GM19467 (cell line): ENCODE data around the gene STIMATE.

ENCODE experiments used
- ATAC-seq: cut with Tn5 transposase; IDR thresholded peaks from one replicate; pipeline ENCODE4 v1.9.1; 2021; ENCODE audit warnings: mild to moderate bottlenecking, moderate library complexity; ENCODE audit not compliant: unreplicated experiment

The STIMATE gene

DNA sequence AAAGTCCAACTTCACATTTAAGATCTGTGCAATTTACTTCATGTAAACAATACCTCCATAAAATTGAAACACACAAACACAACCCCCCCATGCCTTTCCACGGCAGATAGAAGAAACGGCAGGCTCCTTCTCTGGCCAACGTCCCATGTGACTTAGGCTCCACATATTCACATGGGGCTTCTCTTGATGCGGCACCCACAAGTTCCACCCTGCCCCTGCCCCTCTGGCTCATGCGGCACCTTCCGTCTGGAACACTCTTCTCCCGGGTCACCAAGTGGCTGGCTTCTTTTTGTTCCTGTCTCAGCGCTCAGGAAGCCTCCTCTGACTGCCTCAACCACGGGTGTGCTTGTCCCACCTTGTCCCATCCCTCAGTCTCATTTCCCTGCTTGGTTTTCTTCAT, 25.6 kb downstream of the STIMATE start:
- ATAC-seq = no peak

DNA sequence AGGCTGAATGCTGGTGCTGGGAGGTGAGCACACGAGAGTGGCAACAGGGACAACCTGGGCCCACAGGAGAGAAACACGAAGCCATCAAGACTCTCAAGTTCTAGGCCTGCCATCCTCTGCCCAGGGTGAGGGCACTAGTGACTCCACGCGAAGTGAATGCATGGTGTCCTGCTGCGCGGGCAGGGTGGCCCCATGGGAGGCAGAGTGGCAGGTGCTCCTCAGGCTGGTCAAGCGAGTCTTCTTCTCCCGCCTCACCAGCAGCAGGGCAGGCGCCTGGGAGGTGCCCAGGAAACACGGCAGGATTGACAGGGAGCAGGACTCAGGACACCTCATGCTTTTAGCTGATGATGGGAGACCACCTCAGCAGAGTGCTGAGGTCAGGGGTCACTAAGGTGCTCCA, 26.9 kb downstream of the STIMATE start:
- no peak for ATAC-seq

- no peak for ATAC-seq
Observed at GRCh38 chr3:52866427-52866826, 30.9 kb downstream of the STIMATE start.

GRCh38 chr3:52865994-52866393, 31.4 kb downstream of the STIMATE start:
- no peak for ATAC-seq

DNA sequence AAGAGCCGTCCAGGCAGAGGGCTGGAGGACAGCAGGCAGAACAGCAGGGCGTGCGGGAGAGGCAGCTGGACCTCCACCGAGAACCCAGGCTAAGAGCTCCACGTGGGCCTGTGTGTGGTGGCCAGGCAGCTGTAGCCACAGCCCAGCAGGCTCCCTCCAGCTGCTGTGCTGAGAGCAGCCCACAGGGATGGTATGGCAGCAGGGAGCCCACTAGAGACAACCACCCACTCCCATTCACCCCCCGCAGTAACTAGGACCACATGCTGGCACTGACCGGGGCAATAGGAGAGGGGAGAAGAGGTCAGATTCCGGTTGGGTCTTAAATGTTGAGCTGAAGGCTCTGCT, 37.0 kb downstream of the STIMATE start:
- no peak for ATAC-seq

DNA sequence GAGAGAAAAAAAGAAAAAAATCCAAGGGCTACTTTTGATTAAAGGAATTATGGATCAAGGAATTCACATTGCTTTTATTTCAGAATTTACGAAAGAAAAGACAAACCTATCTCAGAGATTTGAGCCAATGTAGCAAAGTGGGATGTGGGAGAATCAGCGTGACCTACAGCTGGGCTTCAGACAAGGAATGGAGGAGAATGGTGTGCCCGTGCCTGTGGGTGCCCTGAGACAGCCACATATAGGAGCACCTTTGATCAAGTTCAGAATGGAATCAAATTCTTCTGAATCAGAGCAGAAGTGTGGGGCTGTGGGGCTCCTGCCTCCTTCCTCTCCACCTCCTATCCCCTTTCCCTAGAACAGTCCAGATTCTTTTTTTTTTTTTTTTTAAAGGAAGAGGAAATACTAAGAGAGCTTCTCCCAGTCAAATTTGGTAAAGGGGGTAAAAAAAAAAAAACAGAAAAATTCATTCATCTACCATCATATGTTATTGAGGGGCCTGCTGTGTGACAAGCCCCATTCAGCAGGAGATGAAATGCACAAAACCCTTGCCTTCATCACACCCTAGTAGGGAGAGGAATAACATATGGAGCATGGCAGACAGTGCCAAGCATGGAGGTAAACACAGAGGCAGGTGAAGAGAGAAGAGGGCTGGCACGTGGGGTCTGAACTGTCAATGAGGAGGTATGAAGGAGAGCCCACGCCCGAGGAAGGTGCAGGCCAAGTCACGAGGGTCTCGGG, 37.5 kb downstream of the STIMATE start:
- no peak for ATAC-seq

GRCh38 chr3:52857864-52858263, 39.5 kb downstream of the STIMATE start:
- no peak for ATAC-seq

DNA sequence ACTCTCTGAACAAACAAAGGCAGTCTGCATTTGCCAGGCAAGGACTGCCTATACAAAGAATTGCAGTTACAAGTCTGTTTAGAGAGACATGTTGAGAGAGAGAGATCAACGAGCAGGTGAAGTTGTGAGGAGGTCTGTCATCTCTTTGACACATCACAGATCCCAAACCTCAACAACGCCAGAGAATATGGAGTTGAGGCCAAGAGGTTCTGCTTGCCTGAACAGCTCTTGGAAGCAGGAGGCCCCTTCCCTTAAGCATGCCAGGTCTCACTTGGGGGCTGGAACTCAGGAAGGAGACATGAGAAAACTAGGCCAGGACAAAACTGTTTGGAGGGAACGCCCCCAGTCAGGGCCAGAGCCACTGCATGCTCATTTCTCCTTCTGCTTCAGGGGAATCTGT, 40.2 kb downstream of the STIMATE start:
- ATAC-seq = no peak

GRCh38 chr3:52856666-52857065, 40.7 kb downstream of the STIMATE start:
- no peak for ATAC-seq

- no peak for ATAC-seq
Observed at GRCh38 chr3:52854013-52854412, 43.3 kb downstream of the STIMATE start.

DNA sequence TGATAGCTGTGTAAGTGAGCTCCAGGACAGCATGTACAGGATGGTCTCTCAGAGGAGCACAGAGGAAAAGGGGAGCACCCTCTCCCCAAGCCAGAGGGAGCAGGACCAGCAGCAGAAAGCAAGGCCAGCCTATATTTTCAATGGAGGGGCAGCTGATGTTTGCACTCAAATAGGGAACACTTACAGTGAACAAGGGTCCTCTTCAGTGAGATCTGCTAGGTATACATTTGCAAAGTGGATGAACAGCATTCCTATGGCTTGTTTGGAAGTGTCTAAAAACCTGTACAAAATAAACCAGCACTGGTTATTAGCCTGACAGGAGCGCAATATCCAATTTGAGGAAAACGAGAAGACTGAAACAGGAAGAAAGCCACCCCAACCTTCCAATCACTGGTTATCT, 44.9 kb downstream of the STIMATE start:
- no peak for ATAC-seq

GRCh38 chr3:52851348-52851747, 46.0 kb downstream of the STIMATE start:
- ATAC-seq = peak; percentile 49

- no peak for ATAC-seq
Observed at GRCh38 chr3:52849656-52850055, 47.7 kb downstream of the STIMATE start.

GRCh38 chr3:52848617-52849016, 48.7 kb downstream of the STIMATE start:
- ATAC-seq = no peak

DNA sequence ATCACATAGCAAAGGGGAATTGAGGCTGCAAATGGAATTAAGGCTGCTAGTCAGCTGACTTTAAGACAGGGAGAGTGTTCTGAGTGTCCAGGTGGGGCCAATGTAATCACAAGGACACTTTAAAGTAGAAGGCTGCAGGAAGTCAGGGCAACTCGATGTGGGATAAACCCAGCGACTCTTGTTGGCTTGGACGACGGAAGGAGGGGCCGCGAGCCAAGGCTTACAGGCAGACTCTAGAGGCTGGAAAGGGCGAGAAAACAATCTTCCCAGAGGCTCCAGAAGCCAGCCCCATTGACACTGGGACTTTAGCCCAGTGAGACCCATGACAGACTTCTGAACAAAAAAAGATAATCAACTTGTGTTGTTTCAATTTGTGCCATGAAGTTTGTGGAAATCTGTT, 49.6 kb downstream of the STIMATE start:
- no peak for ATAC-seq

DNA sequence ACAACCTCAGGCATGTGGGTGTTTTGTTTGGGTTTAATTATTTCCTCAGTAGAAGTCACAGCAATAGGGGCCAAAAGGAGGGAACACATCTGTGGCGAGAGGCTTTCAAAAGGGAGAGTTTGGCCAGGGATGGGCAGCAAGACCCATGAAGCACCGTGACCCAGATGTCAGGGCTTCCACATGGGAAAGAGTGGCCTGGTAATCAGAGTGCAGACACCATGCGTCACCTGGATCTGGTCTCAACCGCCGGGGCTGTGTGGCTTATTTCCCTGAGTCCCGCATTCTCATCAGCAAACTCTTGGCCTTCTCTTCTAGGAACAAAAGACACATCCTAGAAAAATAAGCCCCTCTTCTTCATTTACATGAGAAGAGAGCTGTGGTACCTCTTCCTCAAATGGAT, 50.1 kb downstream of the STIMATE start:
- ATAC-seq = no peak

DNA sequence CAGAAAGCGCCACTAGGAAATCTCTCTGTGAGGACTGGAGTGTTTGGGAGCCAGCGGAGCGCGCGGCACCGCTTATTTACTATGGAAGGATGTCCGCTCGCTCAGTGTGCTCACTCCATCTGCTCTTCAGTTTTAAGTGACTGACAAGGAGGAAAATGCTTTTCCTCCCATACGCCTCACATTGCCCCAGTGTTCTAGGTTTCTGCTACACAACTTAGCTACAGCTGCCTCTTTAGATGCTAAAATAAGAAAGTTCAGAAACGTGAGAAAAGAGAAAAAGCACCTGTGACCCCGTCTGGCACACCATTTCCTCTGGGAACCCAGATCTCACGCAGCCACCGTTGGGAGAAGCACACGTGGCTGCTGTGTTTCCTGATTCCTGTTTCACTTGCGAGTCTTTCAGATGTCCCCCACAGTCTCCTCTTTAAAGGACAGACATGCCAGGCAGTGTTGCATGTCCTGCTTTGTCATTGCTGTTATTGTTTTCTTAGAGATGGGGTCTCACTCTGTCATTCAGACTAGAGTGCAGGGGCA, 50.8 kb downstream of the STIMATE start:
- no peak for ATAC-seq

DNA sequence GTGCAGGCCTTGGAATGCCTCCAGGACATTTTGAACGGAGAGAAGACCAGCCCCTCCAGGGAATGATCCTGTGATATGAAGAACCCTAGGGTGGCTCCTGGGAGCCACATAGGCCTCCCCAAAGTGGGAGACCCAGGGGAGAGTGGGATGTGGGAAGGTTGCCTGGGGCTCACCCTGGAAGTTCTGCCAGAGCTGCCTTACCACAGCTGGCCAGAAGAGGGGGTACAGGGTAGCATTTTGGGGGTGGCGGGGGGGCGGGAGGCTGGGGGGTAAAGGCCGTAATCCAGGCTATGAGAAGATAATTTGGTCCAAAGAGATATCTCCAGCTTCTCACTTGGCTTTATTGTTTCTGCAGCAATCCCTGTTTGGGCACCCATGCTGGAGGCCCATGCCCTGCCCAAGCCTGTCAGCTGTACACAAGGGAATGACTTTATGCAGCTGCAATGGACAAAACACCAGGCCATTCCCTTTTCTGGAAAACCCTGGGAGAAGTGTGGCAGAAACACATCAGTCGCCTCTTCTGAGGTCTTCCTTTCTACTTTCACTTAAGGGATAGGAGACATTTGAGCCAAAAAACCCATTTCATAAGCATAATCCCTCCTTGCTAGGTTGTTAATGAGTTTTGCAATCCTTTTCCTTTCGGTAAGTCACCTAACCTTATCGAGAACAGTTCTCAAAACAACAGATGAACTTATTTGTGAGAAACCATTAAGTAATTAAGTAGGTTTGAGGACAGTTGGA, 51.5 kb downstream of the STIMATE start:
- no peak for ATAC-seq

GRCh38 chr3:52845157-52845556, 52.2 kb downstream of the STIMATE start:
- ATAC-seq = no peak

DNA sequence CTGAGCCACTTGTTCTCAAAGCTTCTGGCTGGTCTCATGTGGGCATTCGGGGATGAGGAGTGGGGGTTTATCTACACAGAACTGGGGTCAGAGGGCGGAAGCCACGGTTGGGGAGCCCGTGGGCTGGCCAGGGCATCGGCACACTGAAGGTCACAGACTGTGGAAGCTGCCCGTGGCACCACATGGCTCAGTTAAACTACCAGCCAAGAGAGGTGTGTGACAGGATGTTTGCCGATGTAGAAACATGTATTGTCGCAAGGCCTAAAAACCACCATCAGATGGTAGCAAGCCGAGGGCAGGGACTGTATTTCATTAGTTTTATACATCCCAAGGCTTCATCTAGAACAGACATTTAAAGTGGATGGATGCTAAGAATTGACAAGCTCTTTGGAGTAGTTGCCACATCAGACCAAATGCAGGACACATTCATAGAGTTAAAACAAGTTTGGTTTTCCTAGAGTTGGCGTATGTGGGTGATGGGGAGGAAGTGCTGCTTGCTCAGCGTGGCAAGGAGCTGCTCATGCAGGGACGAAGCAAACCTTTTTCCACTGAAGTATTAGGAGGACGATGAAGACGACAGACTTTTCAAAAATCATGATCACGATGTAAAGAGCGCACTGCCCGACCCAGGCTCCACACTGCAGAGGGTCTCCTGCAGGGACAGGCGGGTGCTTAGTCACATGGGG, 52.9 kb downstream of the STIMATE start:
- no peak for ATAC-seq

- ATAC-seq = no peak
Observed at GRCh38 chr3:52843881-52844280, 53.5 kb downstream of the STIMATE start.
